Right cardiac atrium (tissue), 5 donors: ENCODE data around the gene NT5C. TPM values are rescaled to one million over a fixed set of nuclear protein-coding genes. Genes with fewer than 3 reads are reported as not detected.
"Not testable (repeated sequence)": the region's sequence is repeated elsewhere in the genome, so short reads cannot be mapped to it uniquely, and the experiment has no call there.

Experiments
- ATAC-seq, 2 donors: fragments of 200-7000 bp; cut with Tn5 transposase; one replicate each; pipeline versions ENCODE4 v1.8.0 to v1.9.1; 2020; ENCODE audit warnings: moderate library complexity in 2 of 2, mild to moderate bottlenecking in 1 of 2
- DNase-seq, 3 donors: peaks; one replicate each; pipeline ENCODE4 v3.0.0-alpha.2; 2020
- H3K27ac ChIP-seq: one replicate; pipeline ENCODE4 v1.5.1; 2013; ENCODE audit warnings: mild to moderate bottlenecking, low read length, control low read depth, moderate library complexity
- H3K27me3 ChIP-seq: one replicate; pipeline ENCODE4 v1.6.1; 2013; ENCODE audit not compliant: control insufficient read depth, insufficient read depth
- H3K4me1 ChIP-seq: one replicate; pipeline ENCODE4 v1.6.1; 2013; ENCODE audit warnings: low read length; ENCODE audit not compliant: control insufficient read depth, insufficient read depth
- H3K4me3 ChIP-seq: one replicate; pipeline ENCODE4 v1.5.1; 2013; ENCODE audit warnings: low read length, control low read depth
- H3K9me3 ChIP-seq: one replicate; pipeline ENCODE4 v1.6.1; 2013; ENCODE audit warnings: low read length; ENCODE audit not compliant: control insufficient read depth
- WGBS: extraction: QIAGEN DNeasy Blood & Tissue Kit; methylation state at CpG from one replicate; pipeline ENCODE4 v1.1.7; 2013; 5-methylcytosine and 5-hydroxymethylcytosine counted together
- intact Hi-C, 4 donors: fragments of 100-400 bp; cut with DNase I; formaldehyde crosslinking; loops; one replicate each; pipeline versions ENCODE4 v1.11.0 to v1.14.0; 2022 to 2023
- polyA plus RNA-seq: library from polyadenylated mRNA; stranded (reverse); fragments of 200-250 nt; gene quantifications from one replicate; pipeline ENCODE4 v1.2.3, GENCODE V29; 2013
- total RNA-seq, 4 donors: library from RNA; stranded (reverse); fragmentation: NEBNext Ultra II Directional; extraction: Animal tissue kit (Norgen Biotek cat#: 25700); gene quantifications; one replicate each; pipeline ENCODE4 v1.2.1, GENCODE V29; 2021
- donor health status: healthy with polysubstance abuse.
- donor health status: DM: no; HTN: yes; CAD: no.
- donor health status: DM: no; HTN: no; CAD: no.
- donor health status: DM: no; HTN: yes; CAD: no; lungs with severe emphysema.
- donor health status: DM: yes; HTN: yes; CAD: no.

NT5C gene
- total and polyA plus RNA-seq, 5 donors, result 29.1 to 37.5 (median 35.0) TPM

DNA sequence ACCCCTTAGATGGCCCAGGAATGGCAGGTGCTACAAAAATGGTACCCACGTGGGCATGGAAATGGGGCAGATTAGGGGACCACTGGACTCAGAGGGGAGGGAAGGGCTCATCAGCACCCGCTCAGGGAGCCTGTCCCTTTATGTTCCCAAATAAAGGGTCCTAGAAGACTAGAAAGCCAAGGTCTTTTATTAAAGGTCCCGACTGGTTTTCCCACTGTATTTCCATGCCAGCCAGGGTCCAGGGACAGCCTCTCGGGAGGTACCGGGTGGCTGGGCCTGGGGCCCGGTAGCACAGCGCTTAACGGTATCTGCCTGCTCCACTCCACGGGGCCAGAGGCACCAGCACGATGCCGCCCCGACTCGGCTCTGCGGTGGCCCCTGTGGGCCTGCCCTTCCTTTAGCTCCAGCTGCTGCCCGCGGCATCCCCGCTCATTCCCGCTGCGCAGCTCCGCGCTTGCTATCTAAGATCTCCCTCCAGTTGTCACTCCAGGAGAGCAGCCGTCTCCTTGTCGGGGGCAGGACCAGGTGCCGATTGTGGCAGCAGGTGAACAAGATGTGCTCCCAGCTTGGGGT is 1.4 kb downstream of the NT5C start:
- ATAC-seq (peak; percentile 4 to 6), DNase-seq (peak in 1 of 3 donors; percentile 58)
- 77% methylated on average over 24 of the region's 24 CpGs for WGBS
- H3K4me1 ChIP-seq, result peaks cover 2% of the 10 kb centered on the region
- H3K4me3 ChIP-seq, result peak overlapping the region; percentile 86
- H3K27ac ChIP-seq, result no peak overlapping the region
- intact Hi-C loops, result no loop called here
- H3K27me3 ChIP-seq, result no peaks in the 10 kb centered on the region
- H3K9me3 ChIP-seq, result no peaks in the 10 kb centered on the region

DNA sequence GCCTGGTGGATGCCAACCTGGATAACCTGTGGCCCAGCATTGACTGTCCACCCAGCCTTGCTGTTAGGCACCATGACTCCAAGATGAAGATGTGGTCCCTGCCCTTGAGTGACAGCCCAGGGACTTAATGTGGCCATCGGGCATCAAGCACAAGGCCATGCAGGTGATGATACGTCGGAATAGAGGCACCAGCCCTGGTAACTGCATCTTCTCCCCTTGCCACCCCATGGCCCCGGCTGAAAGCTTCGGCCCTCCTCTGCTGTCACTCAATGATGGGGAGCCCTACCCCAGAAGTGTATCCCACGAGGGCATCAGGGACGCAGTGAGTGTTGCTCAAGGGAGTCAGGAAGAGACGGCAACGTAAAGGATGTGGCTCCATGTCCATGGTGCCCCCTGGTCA is 2.0 kb downstream of the NT5C start:
- DNase-seq (no peak), ATAC-seq (no peak)
- peaks cover 6% of the 10 kb centered on the region for H3K4me1 ChIP-seq
- 86% methylated on average over 9 of the region's 9 CpGs for WGBS
- H3K9me3 ChIP-seq, result no peaks in the 10 kb centered on the region
- no peak overlapping the region for H3K27ac ChIP-seq
- H3K4me3 ChIP-seq, result no peak overlapping the region
- H3K27me3 ChIP-seq, result no peaks in the 10 kb centered on the region
- intact Hi-C loops, result no loop called here

DNA sequence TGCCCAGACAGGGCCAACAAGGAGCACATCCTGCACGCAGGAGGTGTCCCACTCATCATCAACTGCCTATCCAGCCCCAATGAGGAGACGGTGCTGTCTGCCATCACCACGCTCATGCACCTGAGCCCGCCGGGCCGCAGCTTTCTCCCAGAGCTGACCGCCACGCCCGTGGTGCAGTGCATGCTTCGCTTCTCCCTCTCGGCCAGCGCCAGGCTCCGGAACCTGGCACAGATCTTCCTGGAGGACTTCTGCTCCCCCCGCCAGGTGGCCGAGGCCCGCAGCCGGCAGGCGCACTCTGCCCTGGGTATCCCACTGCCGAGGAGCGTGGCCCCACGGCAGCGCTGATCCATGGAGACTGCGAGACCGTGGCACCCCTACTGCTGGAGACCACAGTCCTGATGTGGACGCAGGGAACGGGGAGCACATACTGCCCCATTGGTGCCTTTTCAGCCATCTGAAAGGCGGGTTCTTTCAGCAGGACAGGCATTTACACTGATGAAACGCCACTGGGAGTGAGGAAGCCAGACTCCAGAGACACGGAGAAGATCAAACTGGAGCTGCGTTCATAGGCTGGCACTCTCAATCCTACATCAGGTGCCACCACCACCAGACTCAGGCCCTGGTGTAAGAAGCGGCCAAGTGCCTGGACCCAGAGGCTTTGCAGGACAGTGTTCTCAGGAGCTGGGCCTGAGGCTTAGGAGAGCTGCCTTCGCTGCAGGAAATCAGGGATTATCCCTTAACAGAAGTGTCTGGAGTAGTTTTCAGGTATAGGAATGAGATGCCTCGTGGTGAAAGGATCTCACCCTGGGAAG is 2.6 kb downstream of the NT5C start:
- WGBS, result 88% methylated on average over 33 of the region's 33 CpGs
- no peaks in the 10 kb centered on the region for H3K9me3 ChIP-seq
- intact Hi-C loops, result no loop called here
- no peak overlapping the region for H3K27ac ChIP-seq
- H3K27me3 ChIP-seq, result no peaks in the 10 kb centered on the region
- no peak overlapping the region for H3K4me3 ChIP-seq
- DNase-seq (no peak), ATAC-seq (no peak)
- H3K4me1 ChIP-seq, result peaks cover 11% of the 10 kb centered on the region

DNA sequence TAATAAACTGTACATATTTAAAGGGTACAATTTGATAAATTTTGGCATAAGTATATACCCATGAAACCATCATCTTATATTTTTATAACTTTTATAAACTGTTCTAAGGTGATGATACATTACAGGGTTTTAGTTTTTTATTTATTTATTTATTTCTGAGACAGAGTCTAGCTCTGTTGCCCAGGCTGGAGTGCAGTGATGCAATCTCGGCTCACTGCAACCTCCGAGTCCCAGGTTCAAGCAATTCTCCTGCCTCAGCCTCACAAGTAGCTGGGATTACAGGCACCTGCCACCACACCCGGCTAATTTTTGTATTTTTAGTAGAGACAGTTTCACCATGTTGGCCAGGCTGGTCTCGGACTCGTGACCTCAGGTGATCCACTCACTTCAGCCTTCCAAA is 3.6 kb downstream of the NT5C start:
- 91% methylated on average over 5 of the region's 5 CpGs for WGBS
- H3K27ac ChIP-seq, ATAC-seq, DNase-seq, H3K4me3 ChIP-seq, intact Hi-C loops, H3K9me3 ChIP-seq, H3K27me3 ChIP-seq: not testable (repeated sequence)
- H3K4me1 ChIP-seq, result peaks cover 12% of the 10 kb centered on the region

DNA sequence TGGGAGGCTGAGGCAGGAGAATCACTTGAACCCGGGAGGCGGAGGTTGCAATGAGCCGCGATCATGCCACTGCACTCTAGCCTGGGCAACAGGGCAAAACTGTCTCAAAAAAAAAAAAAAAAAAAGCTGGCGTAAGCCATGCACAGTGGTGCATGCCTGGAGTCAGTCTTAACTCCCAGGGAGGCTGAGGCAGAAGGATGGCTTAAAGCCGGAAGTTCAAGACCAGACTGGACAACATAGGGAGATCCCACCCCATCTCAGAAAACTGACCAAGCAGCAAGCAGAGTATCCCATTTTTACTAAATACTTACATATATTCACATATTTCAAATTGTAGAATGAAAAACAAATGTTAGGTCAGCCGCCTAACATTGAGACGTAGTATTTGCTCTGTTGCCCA is 4.6 kb downstream of the NT5C start:
- DNase-seq (no peak), ATAC-seq (no peak)
- Histone ChIP-seq H3K27ac (no peak overlapping the region), H3K27me3 (no peaks in the 10 kb centered on the region), H3K4me1 (peaks cover 12% of the 10 kb centered on the region), H3K9me3 (no peaks in the 10 kb centered on the region), H3K4me3 (no peak overlapping the region)
- 98% methylated on average over 8 of the region's 8 CpGs for WGBS
- intact Hi-C loops, result no loop called here

- ATAC-seq (no peak), DNase-seq (no peak)
- Histone ChIP-seq H3K27ac (no peak overlapping the region), H3K27me3 (no peaks in the 10 kb centered on the region), H3K9me3 (no peaks in the 10 kb centered on the region), H3K4me1 (peaks cover 12% of the 10 kb centered on the region), H3K4me3 (no peak overlapping the region)
- intact Hi-C loops, result no loop called here
- WGBS, result 47% methylated on average over 3 of the region's 3 CpGs
Measured at GRCh38 chr17:75125984-75126383, 5.6 kb downstream of the NT5C start.

DNA sequence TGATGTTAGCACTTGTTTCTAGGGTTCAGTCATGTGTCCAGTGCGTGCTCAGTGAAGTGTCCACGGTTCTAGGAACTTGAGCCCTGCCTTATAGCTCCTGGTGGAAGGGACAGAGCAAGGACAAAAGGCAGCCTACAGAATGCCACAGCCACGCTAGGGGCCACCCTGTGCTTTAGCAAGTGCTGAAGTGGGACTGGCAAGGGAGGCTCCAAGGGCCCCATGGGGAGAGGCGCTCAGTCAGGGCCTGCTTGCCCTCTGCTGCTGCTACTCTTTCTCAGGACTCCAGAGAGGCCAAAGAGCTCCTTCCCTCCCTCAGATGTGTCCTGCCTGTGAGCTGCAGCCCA is 6.8 kb downstream of the NT5C start:
- WGBS, result 86% methylated on average over 4 of the region's 4 CpGs
- peak overlapping the region; percentile 16 for H3K27ac ChIP-seq

DNA sequence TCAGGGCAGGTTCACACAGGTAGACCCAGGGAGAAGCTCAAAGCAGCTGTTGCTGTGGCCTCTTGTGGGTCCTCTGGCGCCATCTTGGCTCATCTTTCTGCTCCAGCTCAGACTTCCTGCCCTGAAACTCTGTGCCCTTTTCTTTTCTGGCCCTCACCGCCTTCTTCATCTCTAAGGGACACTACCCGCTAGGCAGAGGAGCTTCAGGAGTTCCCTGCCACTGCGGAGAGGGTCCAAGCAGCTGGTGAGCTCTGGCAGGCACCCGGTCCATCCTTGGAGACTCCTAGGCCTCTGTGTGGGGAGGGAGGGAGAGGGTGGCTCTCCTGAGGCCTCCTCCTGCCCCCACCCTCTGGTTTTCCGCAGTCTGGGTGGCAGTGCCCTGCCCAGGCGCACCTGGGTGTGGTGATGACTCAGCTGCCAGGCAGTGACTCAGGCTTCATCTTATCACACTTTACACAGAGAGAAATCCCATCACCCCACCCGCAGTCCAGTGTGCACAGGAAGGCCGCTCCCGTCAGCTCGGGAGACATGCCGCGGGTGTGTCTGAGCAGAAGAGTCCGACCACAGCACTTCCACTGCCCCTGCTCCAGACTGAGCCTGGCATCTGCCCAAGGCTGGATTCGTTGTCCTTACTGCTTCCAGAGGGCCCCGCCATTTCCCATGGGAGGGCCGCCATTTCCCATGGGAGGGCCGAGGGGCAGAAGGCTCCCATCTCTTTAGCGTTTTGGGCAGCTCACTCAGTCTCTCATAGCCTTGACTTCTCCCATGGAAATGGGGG is 7.3 kb downstream of the NT5C start:
- intact Hi-C loops, result no loop called here
- Histone ChIP-seq H3K4me3 (no peak overlapping the region), H3K9me3 (no peaks in the 10 kb centered on the region), H3K4me1 (peaks cover 12% of the 10 kb centered on the region), H3K27me3 (no peaks in the 10 kb centered on the region), H3K27ac (peak overlapping the region; percentile 58)
- peak; percentile 85 to 87 (median 87) for DNase-seq
- peak; percentile 91 to 97 for ATAC-seq
- 55% methylated on average over 19 of the region's 19 CpGs for WGBS

More for the DNA sequence above, 6.8 kb downstream of the NT5C start:
- intact Hi-C loops, result no loop called here
- H3K4me3 ChIP-seq, result no peak overlapping the region
- no peaks in the 10 kb centered on the region for H3K9me3 ChIP-seq
- H3K27me3 ChIP-seq, result no peaks in the 10 kb centered on the region
- ATAC-seq (no peak), DNase-seq (no peak)
- peaks cover 12% of the 10 kb centered on the region for H3K4me1 ChIP-seq

- 88% methylated on average over 14 of the region's 14 CpGs for WGBS
- no peak overlapping the region for H3K4me3 ChIP-seq
- H3K27me3 ChIP-seq, result no peaks in the 10 kb centered on the region
- no peak overlapping the region for H3K27ac ChIP-seq
- DNase-seq, result peak in 2 of 3 donors; percentile 47 to 52
- H3K9me3 ChIP-seq, result no peaks in the 10 kb centered on the region
- ATAC-seq, result no peak
- H3K4me1 ChIP-seq, result peaks cover 2% of the 10 kb centered on the region
- intact Hi-C loops, result loop anchor here (10.0 kb wide), 4 partner anchors 54 to 86 kb away; partner anchors contain the start of gene NUP85 (in 2 of the 4)
Measured at GRCh38 chr17:75118307-75118706, 13.2 kb downstream of the NT5C start.

- peak in 1 of 3 donors; percentile 63 for DNase-seq
- WGBS, result 56% methylated on average over 9 of the region's 9 CpGs
Measured at GRCh38 chr17:75116737-75117136, 14.8 kb downstream of the NT5C start.

DNA sequence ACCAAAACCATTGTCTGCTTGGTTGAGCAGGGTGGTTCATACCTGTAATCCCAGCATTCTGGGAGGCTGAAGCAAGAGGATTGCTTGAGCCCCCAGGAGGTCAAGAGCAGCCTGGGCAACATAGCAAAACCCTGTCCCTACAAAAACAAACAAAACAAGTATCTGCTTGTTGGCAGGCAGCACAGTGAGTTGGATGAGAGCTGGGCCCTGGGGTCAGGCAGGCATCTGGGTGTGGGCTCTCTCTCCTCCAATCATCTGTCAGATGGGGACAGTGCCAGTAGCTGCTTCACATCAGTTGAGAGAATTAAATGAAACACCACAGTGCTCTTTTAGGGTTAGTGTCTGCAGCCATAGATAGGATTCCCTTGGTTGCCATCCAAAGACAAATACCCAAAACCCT is 16.0 kb downstream of the NT5C start:
- H3K9me3 ChIP-seq, result no peaks in the 10 kb centered on the region
- DNase-seq (no peak), ATAC-seq (no peak)
- peaks cover 2% of the 10 kb centered on the region for H3K4me1 ChIP-seq
- H3K27me3 ChIP-seq, result no peaks in the 10 kb centered on the region
- no peak overlapping the region for H3K4me3 ChIP-seq
- no peak overlapping the region for H3K27ac ChIP-seq
- intact Hi-C loops, result loop anchor here (10.0 kb wide), 4 partner anchors 51 to 89 kb away; partner anchors contain the start of gene NUP85 (in 2 of the 4)

More at GRCh38 chr17:75116737-75117136, 14.8 kb downstream of the NT5C start:
- H3K27ac ChIP-seq, result peak overlapping the region; percentile 8
- peaks cover 2% of the 10 kb centered on the region for H3K4me1 ChIP-seq
- intact Hi-C loops, result loop anchor here (10.0 kb wide), 4 partner anchors 52 to 88 kb away; partner anchors contain the start of gene NUP85 (in 2 of the 4)
- H3K9me3 ChIP-seq, result no peaks in the 10 kb centered on the region
- H3K27me3 ChIP-seq, result no peaks in the 10 kb centered on the region
- no peak overlapping the region for H3K4me3 ChIP-seq
- peak in 1 of 2 donors; percentile 42 for ATAC-seq
